Hematopoietic multipotent progenitor cell treated with erythropoietin and hydrocortisone succinate and interleukin-3 and kit ligand, for 6 days (in vitro differentiated cells): Measurements from ENCODE around the gene OR10A3.
"Not testable (repeated sequence)": the region's sequence is repeated elsewhere in the genome, so short reads cannot be mapped to it uniquely, and the experiment has no call there.

Experiments
- DNase-seq: peaks from one replicate; pipeline ENCODE4 v3.0.0-alpha.2; 2015

The OR10A3 gene, protein sequence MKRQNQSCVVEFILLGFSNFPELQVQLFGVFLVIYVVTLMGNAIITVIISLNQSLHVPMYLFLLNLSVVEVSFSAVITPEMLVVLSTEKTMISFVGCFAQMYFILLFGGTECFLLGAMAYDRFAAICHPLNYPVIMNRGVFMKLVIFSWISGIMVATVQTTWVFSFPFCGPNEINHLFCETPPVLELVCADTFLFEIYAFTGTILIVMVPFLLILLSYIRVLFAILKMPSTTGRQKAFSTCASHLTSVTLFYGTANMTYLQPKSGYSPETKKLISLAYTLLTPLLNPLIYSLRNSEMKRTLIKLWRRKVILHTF

DNA sequence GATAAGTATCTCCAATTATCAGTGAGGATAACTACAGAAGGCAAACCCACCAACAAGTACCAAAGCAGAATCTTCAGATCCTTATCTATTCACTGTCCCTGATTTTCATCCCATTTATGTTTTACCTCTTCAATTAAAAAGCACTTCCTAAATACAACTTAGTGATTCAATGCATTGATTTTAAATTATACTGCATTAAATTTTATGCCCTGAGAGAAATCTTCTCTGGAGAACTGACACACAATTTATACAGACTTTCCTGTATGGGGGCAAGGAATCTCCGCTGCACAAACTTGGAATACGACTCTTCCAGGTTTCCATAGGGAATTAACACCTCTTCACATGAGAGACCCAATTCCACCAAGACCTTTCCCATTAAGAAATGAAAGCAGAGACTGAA is at the start of gene OR10A3:
Gene OR10A3 (minus strand): TSS at position 101 of the 400 bp plus-strand sequence. CDS start 2,188 bp downstream, outside the sequence.
- no peak for DNase-seq

DNA sequence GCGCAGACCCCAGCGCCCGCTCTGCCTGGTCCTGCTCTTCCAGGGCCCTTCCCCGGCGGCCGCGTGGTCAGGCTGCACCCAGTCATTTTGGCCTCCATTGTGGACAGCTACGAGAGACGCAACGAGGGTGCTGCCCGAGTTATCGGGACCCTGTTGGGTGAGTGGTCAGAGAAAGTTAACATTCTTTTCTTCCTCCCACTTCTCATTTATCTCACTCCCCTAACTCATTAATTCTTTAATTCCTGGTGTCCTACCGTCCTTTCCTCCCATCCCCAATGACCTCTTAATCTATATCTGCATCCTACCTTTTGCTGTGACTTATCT is 46.0 kb upstream of the OR10A3 start:
- not testable (repeated sequence) for DNase-seq

DNA sequence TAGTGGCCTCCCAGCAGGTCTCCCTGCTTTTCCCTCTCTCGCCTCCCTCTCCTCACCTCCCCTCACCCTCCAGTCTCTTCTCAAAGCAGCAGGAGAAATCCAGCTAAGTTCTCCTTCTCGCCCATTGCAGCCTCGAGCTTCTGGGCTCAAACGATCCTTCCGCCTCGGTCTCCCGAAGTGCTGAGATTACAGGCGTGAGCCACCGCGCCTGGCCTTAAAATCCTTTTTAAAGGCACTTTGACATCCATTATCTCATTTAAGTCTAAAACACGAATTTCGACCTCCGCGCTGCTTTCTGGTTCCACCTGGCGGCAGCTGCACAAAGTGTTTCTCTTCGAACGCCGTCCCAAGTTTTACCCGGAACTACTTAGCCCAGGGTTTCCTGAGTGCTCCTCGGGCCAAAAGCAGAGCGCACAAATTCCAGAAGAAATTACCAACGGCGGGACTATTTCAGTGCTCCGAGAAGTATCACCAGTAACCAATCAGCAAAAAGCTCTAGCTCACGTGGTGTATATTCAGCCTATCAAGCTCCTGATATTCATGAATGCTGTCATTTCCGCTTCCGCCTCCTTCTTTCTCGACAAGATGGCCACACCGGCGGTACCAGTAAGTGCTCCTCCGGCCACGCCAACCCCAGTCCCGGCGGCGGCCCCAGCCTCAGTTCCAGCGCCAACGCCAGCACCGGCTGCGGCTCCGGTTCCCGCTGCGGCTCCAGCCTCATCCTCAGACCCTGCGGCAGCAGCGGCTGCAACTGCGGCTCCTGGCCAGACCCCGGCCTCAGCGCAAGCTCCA is 45.5 kb upstream of the OR10A3 start, which contains the start of gene EIF3F:
Gene EIF3F (plus strand): TSS at position 570 of the 792 bp plus-strand sequence. CDS start 16 bp downstream, at position 586.
- DNase-seq, result peak; percentile 100

DNA sequence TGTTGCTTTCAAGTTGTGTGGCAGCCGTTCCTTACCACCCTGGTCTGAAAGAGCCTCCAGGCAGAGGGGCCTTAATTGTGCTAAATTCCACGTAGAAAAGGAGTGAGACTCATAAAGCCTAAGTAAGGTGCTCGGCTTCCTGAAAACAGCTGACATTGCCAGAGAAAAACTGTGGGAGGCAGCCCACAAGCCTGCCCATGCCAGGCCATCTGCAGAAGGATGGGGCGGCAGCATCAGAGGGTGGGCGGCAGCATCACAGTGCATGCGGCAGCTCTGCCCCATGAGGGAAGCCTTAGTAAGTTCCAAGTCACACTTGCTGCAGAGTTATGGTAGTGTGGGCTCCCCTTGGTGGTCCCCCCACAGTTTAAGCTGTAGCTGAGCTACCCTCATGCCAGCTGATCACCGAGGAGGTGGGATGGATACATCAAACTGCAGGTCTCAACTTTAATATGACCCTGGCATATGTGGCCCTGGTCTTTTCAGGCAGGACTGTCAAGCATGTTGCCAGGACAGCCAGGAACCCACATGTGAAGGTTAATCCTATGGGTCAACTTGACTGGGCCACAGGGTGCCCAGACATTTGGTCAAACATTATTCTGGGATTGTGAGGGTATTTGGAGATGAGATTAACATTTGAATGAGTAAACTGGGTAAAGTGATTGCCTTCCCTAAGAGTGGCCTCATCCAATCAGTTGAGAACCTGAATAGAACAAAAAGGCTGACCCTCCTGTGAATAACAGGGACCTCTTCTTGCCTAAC is 42.5 kb upstream of the OR10A3 start:
- DNase-seq, result no peak

DNA sequence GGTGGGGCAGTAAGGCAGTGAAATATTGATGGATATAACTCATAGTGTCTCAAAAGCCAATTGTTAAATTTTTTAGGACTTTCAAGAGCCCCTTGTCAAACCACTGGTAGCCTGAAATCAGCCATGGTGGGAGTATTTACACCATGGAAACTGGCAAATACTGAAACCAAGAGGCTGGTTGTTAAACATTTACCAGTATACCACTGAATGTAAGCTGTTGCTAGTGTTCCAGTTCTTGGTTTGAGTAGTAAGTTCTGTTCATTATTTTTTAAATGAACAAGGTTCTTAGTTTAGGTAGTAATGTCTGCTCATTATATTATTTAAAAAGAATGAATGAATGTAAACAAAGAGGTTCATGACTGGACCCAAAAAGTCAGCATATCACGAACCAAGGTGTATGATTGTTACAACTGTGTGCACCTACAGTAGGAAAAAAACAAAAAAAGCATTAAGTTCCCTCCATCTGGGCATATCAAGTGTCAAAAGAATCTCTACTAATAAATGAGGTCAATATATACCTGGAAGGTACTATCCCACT is 41.1 kb upstream of the OR10A3 start:
- no peak for DNase-seq

DNA sequence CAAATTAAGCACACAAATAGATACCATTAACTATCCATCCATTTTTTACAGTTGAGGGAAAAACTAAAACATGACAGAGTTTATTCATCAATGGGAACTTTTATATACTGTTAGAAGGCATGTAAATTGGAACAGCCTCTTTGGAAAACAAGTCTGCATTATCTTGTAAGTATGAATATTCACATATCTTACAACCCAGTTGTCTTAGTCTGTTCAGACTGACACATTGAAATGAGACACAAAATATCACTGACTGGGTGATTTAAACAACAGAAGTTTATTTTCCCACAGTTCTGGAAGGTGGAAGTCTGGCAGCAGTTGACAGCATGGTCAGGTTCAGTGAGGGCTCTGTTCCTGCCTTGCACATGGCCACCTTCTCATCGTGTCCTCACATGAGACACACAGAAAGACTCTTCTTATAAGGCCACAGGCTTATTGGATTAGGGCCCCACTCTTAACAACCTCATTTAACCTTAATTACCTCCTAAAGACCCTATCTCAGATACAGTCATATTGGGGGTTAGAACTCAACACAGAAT is 40.2 kb upstream of the OR10A3 start:
- no peak for DNase-seq

DNA sequence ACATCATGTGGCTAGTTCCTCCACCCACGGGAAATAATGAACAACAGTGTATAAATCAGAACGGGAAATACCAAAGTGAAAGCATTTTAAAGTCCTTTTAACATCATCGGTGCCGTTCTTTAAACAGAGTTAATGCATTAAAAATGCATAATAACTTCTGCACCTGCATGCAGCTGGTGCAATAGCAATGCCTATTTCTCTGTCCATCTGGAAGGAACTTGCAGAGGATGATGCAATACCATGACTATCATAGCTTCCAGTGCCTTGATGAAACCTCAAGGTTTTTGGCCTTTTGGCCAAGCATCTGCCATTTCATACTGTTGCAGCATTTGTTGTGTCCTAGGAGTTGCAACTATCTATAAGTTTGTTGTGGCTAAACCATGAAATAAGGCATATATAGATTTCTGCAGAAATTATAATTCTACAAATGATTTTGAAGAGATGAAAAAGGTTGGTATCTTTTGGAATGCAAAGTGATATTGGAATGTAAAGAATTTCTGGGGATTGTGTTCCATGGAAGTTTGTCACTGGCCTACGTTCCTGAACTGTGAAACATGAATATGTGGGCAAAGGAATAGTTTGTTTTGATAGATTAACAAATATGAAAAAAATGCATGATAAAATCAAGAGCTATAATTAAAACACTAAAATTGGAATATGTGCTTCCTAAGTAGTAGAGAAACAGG is 35.9 kb upstream of the OR10A3 start:
- DNase-seq, result no peak

DNA sequence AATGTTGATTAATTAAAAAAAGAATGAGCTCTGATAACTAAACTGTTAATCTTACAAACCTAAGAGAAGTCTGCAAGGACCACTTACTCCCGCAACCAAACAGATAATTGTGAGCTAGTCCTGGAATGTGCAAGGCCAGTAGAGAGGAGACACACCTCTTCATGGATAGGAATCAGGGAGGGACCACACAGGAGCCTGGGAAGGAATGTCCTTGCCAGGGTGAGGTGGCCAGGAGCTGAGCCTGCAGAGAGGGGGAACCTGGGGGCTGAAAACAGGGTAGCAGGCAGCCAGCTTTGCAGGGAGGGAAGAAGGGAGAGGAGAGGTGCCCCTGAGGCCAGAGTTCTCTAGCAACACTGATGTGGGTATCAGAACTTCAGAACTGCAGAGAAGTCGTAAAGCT is 33.2 kb upstream of the OR10A3 start:
- no peak for DNase-seq

DNA sequence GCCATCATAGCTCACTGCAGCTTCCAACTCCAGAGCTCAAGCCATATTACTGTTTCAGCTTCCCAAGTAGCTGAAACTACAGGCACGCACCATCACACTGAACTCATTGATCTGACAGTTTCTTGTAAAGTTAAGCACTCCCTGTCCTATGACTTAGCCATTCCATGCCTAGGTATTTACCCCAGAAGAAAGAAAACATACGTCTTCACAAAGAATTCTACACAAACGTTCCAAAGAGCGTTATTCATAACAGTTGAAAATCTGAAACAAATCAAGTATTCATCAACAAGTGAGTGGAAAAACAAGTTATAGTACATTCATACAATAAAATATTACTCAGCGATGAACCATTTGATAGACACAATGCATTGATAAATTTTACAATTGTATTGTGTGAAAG is 31.5 kb upstream of the OR10A3 start:
- no peak for DNase-seq

DNA sequence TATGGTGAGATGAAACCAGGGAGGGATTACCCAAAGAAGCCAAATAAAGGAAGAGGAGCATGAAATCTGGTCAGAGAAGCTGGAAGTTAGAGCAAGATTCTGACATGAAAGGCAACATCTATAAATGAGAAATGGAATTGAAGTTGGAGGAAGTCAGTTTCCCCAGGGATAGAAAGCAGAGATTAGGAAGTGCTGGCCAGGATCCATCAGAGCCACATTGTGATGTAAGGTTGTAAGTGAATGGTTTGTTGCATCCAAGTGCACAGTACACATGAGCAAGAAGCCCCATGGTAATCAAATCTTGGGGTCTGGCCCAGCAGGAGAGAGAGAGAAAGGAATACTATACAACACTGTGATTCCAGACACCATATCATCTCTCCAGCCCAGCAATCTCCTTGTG is 30.3 kb upstream of the OR10A3 start:
- no peak for DNase-seq

DNA sequence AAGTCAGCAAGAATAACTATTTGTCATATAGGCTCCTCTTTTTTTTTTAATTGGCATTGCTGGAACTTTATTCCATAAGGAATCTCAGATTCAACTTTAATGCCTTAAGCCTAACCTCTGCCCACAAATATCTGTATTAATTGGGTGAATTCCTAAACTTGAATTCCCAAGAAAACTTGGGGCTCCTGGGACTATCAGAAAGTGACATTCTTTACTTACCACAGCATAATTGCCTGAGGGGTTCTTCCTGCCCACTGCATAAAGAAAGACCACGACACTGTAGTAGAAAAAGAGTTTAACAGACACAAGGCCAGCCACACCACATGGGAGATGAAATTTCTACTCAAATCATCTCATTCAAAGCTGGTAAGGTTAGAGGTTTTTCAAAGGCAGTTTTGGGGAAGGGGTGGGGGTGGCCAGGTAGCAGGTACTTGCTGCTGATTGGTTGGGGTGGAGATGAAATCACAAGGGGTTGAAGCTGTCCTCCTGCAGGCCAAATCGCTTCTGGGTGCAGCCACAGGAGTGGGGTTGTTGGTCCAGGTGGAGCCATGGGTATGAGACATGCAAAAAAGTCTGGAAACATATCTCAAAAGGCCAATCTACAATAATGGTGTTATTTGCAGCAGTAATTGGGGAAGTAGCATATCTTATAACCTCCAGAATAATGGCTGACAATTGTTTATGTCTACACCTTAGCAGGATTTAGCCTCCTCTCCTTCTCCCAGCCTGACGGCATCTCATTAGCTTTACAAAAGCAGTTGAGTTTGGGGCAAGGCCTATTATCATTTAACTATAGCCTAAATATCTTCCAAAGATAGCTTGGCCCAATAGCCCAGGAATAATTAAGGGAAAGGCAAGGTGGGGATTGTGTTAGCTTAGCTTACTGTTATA is 28.5 kb upstream of the OR10A3 start:
- DNase-seq, result no peak

DNA sequence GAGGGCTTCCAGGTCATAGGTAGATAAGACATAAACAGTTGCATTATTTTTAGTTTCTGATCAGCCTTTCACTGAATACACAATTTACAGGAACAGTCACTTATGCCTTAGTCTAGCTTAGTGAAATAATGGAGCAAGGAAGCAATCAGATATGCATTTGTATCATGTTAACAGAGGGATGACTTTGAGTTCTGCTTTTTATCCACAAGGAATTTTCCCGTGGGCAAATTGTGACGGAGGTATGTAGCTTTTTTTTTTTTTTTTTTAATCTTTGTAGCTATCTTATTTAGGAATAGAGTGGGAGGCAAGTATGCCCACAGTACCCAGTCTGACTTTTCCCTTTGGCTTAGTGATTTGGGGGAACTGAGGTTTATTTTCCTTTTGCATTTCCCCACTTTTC is 27.2 kb upstream of the OR10A3 start:
- DNase-seq, result no peak

DNA sequence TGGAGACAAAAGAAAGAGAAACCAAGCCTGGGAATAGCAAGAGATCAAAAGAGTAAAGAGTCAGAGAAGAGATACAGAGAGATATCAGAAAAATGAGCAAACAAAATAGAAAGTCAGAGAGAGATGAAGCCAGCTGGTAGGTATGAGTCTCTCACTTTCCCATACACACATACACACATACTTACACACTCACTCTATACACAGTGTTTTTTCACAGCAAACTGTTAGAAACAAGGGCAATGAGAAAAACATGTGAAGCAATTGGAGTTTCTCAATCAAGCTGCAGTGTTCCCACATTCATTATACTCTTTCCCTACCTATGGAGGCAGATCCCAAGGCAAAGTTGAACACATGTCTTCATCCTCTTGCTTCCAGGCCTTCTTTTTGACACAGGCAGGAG is 26.3 kb upstream of the OR10A3 start:
- DNase-seq, result no peak

DNA sequence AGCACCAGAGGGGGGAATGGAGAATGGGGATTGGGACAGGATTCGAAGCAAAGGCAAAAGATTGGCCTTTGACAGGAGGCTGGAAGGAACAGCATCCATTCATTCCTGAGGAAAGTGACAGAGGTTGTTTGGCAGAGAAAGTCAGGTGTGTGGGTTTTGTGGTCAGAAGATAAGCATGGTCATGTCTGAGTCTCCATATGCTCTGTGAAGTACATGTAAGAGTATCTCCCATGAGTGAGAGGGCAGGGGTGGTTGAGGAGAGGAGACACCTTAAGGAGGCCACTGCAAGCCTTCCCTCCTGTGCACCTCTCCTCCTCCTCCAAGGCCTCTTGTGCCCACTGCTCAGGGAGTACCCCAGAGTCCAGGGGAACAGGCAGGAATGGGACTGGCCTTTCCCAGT is 25.6 kb upstream of the OR10A3 start:
- no peak for DNase-seq

DNA sequence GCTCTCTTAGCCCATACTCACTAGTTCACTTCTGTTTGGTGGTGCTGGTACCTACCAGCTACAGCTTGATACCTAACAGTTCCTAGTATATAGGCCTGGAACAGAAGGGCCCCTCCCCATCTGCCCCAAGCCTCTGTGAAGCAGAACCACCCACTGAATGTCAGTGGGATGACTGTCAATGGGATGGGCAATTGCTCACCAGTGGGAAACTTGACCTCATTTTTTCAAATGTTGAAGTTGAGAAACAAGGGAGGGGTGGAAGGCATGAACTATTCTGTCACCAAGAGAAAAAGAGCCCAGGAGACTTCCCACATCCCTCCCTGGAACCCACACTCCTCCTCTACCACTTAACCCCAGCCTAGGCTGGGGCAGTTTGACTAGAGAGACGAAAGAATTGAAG is 23.9 kb upstream of the OR10A3 start, which contains the start of gene NLRP10:
Gene NLRP10 (minus strand): TSS at position 62 of the 400 bp plus-strand sequence. CDS start 1,952 bp downstream, outside the sequence.
- DNase-seq, result no peak

DNA sequence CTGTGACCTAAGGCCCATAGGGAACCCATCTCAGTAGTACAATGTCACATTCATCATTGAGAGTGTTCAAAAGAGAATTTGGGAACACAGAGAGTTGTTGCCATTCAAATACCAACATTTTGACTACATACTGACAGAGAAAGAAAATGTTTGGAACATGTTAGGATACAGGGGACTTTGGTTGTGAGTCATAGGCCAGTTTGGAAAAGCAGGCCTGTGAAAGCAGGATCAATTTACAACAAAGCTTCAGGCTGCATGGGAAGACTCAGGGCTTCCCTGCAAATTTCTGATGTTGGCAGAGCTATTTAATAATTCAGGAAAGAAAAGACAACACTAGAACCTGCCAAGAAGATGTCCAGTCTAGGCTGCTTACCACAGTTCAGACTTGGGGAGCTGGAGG is 23.4 kb upstream of the OR10A3 start:
- DNase-seq, result no peak

DNA sequence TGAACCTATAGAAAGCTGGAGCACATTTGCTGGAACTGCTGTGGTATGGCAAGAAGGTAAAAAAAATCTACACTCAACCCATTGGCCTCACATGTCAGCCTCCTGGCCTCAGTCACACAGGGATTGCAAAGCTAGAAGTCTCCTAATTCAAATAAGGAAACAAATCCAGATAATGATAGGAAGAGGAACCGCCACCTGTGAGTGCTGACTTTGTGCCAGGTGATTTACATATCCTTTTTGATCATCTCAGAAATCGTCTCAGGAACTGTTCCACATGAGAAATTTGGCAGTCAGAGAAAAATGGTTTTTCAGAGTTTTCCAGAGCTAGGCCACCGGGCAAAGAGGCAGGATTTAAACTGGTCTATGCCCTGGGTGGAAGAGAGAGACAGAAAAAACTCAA is 22.8 kb upstream of the OR10A3 start:
- no peak for DNase-seq

DNA sequence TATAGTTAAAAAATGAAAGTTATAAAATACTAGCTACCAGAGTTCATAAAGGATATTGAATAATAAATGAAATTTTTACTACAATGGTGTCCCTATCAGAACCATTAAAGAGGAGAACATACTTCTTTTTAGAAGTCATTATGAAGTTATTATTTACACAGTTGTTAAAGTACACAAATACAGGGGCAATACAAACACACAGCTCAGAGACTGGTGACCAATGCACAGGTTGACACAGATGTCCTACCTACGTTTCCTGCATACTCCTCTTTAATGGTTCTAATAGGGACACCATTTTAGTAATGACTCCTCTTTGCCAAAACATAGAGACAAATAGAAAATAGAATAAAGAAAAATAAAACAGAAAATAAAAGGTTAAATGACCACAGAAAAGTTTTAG is 13.7 kb upstream of the OR10A3 start:
- no peak for DNase-seq

DNA sequence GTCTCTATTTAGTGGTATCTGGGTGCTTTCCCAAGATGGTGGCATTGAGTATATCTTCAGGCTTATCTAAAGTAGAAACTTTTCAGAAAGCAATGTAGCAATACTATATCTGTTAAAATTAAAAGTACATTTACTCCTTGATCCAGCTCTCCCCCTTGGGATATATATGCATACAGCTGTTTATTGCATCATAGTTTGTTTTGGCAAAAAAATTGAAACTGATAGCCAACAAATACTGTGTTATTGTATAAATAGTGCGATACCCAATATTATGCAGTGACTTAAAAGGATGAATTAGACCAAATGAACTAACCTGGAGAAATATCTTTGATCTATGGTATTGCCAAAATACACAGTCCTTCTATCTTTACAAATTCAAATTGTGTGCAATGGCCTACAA is 8.4 kb upstream of the OR10A3 start:
- no peak for DNase-seq

DNA sequence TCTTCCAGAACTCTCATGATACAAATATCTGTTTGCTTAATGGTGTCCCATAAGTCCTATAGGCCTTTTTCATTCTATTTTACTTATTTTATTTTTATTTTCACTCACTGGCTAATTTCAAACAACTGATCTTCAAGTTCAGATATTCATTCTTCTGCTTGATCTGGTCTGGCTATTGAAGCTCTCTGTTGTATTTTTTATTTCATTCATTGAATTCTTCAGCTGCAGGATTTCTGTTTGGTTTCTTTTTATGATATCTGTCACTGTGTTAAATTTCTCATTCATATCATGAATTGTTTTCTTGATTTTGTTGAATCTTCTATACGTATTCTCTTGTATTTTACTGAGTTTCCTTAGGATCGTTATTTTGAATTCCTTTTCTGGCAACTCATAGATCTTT is 2.6 kb upstream of the OR10A3 start:
- no peak for DNase-seq

DNA sequence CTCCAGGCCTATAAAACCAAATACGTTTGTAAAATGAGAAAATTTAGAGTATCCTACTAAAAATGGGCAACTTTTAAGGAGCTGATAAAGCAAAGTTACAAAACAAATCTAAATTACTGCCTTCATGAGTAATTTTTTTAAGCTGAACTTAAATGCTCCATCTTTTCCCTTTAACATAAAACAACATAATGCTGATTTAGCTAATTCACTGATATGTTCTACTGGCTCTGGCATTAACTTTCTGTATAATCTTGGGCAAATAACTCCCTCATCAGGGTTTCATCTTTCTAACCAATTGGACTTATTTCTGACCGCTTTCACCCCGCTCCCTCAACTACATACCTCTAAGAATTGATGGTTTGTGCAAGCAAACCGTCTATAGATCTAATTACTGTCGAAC is 362 bp downstream of the OR10A3 start:
- no peak for DNase-seq
